GM21423 (cell line): Measurements from ENCODE around the gene RNU7-1.
A peak's percentile ranks its signal among the peaks of the same experiment; 100 is the strongest.

Source experiments
- ATAC-seq: cut with Tn5 transposase; IDR thresholded peaks from one replicate; pipeline ENCODE4 v1.9.1; 2021; ENCODE audit warnings: mild to moderate bottlenecking, moderate library complexity; ENCODE audit not compliant: unreplicated experiment

RNU7-1 gene

DNA sequence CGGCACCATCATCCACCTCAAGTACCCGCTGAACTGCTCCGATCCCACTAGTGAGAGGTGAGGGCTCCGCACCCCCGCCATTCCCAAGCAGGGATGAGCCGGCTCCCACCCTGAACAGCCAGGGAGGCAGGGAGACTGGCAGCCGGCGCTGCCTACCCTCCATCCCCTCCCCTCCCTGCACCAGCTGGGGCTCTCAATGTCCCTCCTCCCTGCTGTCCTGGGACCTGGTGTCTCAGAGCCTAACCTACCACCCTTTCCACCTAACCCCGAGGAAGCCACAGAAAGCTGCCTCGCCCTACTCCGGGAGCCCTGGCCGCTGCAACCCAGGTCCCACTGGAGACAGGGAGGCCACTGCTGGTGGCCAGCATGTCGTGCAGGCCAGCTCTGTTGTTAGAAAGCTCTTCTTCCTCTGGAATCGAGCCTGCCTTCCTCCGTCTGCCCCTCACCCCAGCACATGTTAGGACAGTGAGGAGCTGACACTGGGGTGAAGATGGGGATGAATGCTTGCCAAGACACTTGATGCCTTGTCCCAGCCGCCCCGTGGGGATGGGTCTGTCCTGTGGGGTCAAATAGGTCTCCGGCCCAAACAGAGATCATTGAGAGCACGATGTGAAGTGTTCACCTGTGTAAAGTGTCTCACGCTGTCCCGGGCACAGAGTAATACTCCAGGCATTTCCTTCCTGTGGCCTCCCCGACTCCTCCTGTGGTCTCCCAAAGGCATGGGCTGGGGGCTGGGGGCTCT is 8.7 kb downstream of the RNU7-1 start:
- no peak for ATAC-seq

DNA sequence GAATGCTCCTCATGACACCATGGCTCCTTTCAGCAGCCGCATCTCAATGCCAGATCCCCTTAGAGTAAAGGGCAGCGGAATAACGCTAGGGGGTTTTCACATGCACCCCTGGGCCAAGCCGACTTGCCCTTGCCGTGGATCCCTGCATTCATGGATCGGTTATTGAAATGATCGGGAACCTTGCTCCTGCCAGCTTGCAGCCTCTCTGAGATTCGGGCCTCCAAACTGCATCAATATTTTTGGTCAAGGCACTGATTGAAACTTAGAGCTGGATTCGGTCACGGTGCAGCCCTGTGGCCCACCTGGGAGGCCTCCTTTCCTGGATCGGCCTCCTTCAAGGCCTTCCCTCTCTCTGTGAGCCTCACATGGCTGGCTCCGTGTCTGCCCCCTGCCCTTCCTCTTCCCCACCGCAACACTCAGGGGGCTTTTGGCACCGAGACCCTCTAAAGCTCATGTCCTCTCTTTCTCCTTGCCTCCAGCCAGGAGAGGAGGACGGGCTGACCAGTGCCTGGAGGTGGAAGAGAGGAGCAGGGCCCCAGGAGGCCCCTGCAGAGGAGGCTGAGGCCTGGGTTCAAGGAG is 9.3 kb downstream of the RNU7-1 start:
- ATAC-seq = no peak

DNA sequence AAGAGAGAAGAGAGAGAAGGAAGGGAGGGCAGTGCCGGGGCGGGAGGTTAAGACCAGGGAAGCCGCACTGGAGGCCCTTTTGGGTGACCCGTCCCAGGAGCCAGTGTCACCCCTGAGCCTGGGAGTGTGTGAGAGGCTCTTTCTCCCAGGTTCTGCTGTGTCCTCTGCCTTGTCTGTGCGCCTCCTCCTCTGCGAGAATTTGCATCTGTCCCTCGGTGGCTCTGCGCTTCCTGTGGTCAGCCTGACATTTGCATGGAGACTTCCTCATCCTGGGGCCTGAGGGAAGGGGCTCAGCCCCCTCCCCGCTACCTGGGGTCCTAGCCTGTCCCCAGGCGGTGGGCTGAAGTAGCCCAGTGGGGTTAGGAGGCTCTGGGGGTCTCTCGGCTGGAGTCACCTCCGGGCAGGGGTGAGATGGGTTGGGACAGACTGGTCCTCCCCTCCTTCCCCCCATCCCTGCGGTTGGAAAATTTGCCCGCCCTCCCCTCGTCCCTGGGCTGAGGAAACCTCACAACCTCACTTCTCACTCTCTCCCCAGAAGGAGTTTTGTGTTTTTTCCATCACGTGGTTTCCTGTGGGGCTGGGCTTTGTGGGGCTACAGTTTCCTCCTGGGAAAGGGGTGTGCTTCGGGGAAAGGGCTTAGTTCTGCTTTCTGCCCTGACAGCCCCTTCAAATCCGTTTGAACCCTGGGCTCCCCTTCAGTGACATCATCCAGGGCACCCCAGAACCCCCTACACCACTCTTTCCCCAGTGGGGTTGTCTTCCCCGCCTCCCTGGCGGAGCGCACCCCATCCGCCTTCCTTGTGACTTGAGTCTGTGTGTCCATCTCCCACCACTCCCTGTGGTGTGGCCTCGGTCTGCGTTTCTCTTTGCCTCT is 10.1 kb downstream of the RNU7-1 start:
- ATAC-seq = peak; percentile 44

DNA sequence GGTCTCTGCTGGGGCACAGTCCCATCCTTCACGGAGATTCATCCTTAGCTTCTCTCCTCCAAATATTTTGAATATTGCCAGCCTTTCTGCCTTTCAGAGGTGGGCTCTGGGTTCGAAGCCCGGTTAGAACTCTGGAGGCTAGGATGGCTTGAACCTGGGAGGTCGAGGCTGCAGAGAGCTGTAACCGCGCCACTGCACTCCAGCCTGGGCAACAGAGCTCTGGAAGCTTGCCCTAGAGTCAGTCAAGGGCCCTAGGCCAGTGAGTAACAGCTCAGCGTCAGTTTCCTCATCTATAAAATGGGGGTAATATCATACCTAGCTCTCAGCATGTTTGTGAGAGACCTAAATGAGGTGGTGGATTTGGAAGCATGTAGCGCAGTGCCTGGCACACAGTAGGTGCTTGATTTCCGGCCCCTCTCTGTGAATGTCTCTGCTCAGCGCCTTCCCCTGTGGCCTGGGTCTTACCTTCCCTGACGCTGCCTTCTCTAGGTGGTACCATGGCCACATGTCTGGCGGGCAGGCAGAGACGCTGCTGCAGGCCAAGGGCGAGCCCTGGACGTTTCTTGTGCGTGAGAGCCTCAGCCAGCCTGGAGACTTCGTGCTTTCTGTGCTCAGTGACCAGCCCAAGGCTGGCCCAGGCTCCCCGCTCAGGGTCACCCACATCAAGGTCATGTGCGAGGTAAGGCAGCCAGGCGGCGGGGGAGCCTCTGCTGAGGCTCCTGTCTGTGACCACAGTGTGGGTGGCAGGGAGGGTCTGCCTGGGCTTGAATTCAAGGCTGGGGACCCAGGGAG is 10.9 kb downstream of the RNU7-1 start:
- ATAC-seq = no peak

DNA sequence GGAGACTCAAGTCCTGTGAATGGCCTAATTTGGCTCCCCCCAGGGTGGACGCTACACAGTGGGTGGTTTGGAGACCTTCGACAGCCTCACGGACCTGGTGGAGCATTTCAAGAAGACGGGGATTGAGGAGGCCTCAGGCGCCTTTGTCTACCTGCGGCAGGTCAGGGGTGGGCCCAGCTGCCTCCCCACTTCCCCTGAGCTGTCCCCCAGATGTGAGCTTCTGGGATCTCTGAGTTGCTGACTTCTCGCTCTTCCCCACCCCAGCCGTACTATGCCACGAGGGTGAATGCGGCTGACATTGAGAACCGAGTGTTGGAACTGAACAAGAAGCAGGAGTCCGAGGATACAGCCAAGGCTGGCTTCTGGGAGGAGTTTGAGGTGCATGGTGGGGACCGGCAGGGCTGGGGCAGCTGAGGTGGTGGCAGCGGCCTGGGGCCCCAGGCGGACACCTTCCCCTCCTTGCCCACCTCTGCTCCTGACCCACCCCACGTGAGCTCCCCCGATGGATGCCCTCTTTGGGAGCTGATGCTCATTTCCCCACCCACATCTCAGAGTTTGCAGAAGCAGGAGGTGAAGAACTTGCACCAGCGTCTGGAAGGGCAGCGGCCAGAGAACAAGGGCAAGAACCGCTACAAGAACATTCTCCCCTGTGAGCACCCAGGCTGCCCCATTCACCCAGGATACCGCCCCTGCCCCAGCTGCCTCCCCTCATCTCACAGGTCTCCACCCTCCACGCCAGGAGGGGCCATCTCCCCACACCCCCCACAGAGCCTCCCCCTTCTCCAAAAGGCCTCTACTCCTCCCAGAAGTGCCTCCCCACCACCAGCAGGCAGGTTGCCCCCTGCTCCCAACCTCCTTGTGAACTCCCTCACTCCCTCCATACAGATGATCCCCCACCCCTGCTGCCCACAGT is 11.7 kb downstream of the RNU7-1 start:
- no peak for ATAC-seq

DNA sequence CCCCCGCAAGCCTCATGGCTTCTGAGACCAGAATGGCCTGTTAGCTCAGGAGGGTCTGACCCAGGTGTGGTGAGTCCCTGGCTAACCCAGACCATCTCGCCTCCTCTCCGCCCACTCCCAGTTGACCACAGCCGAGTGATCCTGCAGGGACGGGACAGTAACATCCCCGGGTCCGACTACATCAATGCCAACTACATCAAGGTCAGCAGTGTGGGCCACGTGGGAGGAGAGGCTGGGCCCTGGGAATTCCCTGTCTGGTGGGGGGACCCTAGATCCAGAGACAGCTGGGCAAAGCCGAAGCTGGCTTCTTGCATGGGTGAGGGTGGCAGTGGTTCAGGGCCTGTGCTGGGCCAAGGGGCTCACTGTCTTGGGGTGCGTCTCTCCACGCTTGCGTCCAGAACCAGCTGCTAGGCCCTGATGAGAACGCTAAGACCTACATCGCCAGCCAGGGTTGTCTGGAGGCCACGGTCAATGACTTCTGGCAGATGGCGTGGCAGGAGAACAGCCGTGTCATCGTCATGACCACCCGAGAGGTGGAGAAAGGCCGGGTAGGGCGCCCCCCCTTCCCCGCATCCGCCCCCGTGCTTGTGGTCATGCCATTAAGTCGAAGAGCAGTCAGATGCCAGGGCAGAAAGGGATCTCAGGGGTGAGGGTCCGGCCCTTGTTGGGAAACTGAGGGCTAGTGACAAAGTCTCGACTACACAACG is 12.6 kb downstream of the RNU7-1 start:
- ATAC-seq = no peak

DNA sequence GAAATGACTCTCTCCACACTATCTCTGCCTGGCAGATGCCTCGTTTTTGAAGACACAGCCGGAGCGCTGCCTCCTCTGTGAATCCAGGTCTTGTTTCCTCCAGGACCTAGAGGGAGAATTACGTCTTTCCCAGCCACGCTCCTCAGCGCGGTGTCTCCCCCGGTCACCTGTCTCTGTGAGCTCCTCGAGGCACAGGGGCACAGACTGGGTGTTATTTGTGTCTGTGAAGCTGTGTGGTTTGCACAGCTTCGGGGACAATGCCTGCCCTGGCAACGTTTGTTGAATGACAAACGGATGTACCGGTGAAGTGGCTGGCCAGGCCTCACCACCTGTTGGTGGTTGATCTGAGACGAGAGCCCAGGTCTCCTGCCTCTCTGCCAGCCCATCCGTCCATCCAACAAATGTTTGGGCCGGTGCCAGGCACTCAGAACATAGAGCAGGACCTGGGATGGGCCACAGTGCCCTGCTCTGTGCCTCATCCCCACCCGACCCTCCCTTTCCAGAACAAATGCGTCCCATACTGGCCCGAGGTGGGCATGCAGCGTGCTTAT is 13.6 kb downstream of the RNU7-1 start:
- no peak for ATAC-seq

DNA sequence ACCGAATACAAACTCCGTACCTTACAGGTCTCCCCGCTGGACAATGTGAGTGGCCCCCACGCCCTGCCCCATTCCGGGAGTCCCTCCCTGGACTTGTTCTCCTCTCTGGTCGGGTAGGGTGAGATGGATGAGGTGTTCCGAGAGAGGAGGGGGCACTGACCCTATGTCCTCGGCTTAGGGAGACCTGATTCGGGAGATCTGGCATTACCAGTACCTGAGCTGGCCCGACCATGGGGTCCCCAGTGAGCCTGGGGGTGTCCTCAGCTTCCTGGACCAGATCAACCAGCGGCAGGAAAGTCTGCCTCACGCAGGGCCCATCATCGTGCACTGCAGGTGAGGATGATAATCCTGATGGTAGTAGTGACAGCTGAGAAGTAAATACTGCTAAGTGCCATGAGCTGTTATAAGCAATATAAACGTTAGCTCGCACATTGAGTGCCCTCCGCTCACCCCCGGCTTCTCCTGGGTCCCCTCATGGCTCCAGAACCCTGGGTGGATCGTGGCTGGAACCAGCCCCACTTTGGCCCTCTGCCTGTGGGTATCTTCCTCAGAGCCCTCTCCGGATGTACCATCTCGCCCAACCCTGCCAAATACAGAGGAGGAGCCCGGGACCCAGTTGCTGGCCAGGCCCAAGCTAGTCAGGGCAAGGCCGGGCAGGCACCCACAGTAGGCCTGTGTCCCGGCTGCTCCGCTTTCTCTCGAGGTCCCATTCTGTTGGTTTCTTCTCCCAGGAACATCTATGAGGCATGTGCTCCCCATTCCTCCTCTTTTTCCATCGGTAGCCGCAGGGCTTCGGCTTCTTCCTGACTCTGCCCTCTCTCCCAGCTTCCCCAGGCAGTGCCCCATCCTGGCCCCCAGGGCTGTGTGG is 14.4 kb downstream of the RNU7-1 start:
- no peak for ATAC-seq

DNA sequence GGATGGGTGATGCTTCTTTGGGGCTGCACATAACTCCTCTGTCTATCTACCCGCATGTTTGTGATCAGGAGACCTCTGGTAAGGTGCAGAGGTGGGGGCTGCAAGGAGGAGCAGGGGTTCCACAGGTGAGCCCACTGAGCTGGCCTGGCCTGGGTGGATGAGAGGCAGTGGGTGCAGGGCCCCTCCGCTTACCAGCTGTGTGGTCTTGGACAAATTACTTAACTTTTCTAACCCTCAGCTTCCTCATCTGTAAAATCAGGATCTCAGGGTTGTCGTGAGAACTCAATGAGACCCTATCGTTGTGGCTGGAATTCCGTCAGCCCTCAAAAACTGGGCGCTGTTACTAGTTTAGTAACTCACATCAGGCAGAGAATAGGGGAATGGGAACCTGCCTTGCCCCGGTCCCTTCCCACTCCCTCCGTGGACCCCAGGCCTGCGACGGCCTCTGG is 15.0 kb downstream of the RNU7-1 start:
- ATAC-seq = no peak

DNA sequence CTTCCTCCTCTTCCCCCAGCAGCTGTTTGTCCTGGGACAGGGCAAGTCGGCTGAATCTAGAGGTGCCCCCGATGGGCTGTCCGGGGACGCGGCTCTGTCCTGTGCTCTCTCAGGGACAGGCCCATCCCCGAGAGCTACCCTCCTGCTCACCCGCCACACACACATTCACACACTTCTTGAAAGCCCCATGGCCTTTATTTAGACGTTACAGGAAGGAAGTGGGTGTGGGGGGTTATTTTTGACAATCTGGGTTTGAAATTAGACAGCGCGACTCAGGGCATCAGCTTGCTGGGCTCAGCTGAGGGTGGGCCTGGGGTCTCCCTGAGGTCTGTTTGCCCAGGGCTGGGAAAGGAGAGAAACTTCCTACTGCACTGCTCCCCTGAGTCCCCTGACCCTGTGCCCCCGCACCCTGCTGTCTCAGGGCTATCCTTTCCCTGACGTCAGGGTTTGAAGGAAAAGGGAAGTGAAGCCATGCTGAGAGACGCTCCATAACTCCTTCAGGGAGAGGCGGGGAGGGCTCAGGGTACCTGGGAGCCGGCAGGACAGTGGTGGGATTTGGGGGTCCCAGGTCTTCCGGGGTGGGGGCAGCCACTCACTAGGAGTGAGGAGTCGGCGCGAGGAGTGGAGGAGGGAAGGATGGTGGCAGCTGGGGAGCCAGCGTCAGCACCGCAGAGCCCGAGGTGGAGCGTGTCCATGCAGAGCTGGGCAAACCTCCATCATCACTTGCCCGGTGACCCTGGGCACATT is 15.6 kb downstream of the RNU7-1 start:
- peak; percentile 49 for ATAC-seq

DNA sequence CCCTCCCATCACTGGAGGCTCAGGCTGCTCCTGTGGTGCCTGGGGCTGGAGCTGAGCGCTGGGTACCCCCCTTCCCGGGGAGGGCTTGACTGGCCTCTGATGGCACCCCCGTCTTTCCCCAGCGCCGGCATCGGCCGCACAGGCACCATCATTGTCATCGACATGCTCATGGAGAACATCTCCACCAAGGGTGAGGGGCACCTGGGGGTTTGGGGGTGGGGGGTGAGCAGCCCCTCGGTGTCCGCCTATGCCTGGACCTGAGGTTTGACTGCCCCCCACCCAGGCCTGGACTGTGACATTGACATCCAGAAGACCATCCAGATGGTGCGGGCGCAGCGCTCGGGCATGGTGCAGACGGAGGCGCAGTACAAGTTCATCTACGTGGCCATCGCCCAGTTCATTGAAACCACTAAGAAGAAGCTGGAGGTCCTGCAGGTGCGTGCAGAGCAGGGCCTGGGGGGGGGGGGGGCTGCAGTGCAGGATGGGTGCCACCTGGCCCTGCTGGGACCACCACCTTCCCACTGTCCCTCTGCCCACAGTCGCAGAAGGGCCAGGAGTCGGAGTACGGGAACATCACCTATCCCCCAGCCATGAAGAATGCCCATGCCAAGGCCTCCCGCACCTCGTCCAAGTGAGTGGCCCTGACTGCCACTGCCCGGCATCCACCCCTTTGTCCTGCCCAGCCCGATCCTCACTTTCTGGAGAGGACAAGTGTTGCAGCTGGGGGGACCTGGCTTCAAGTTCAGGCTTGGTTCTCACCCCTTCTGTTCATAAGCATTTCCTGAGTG is 16.4 kb downstream of the RNU7-1 start:
- ATAC-seq = no peak

DNA sequence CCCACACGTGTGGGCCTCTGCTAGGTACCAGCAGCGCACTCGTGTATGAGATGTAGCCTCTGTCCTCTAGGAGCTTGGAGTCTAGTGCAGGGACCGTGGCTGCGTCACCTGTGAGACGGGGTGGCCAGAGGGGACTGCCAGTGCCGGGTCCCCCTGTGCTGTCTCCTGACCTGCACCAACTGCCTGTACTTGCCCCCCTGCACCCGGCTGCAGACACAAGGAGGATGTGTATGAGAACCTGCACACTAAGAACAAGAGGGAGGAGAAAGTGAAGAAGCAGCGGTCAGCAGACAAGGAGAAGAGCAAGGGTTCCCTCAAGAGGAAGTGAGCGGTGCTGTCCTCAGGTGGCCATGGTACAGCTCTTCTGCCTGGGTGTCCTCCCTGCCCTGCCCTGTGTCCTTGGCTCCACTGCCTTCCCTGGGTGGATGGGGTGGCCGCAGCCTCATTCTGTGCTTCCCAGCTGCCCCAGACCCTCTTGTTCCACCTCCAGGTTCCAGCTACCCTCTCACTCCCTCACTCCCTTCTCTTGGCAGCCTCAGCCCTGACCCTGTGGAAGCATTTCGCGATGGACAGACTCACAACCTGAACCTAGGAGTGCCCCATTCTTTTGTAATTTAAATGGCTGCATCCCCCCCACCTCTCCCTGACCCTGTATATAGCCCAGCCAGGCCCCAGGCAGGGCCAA is 17.1 kb downstream of the RNU7-1 start:
- ATAC-seq = no peak

DNA sequence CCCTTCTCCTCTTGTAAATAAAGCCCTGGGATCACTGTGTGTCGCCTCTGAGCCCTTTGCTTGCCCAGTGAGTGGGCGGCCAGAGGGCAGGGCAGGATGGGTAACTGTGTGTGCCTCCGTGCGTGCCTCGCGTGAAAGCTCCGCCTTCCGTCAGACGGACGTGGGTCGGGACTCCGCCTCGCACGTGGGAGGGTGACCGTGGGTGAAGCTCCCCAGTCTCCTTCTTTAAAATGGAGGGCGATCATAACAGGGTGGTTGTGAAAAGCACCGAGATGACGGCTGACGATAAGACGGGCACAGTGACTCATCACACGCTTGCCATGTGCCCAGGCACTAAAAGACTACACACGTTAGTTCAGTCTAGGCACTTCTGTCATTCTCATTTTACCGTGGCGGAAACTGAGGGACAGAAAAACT is 17.7 kb downstream of the RNU7-1 start:
- no peak for ATAC-seq

DNA sequence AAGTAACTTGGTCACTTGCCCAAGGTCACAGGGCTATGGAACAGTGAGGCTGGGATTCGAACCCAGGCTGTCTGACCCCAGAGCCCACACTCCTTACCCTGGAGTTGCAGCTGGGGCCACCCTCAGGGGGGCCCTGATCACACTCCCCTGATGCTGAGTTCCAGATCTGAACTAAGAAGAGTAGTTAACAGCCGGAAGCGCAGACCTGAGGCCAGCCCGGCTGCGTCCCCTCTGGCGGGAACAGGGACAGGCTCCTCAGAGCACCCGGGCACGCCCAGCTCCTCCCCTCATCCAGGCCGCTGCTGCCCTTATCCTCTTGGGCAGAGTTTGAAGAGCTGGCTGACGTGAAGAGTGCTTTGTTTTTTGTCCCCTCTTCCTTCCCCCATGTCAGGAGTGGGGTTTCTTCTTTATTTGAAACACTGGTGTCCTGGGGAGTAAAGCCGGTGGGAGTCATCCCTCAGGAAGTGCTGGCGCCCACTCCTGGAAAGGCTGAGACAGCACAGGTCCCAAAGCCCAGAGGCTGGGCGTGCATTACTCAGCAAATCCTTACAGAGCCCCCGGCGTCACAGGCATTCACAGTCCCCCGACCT is 18.2 kb downstream of the RNU7-1 start:
- ATAC-seq = no peak

DNA sequence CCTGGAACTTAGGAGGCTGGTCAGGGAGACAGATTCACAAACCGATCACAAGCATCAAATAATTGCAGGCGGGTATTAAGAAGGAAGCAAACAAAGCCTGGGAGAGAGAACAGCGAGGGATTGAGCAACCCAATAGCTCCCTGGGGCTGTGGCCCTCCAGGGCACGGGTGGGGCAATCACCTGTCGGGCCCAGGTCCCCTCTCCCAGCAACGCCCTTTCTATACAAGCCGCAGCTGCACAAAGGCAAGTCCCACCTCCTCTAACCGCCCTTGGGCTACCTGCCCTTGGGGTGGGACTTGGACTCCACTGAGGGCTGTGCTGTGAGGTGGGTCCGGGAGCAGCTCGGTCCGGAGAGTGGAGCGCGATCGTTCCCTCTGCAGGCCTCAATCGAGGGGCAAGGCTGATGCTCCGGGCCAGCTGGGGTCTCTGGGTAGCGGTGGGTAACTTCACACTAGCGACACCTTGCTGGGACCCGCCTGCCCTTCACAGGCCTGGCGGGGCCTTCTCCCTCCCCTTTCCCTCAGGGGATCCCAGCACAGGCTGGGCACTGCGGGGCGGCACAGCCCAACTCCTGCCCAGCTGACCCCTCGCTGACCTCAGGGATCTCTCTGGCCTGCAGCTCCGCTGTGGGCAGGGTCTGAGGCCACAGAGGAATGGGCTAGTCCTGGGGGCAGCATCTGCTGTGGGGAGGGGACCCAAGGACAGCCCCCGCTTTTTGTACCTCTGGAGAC is 18.8 kb downstream of the RNU7-1 start:
- ATAC-seq = no peak
